HEK293 (cell line): Measurements from ENCODE around the gene OSBP2.

Experiments used
- CTCF ChIA-PET: fragments of 350-600 bp; formaldehyde crosslinking; extraction: SDS; loops from one replicate; lab custom pipeline; 2021; ENCODE audit warnings: antibody characterized with exemption; lab: Yijun Ruan, JAX
- POLR2A ChIA-PET: fragments of 300-600 bp; formaldehyde crosslinking; extraction: SDS; loops from one replicate; lab custom pipeline; 2020; ENCODE audit warnings: antibody characterized with exemption, inconsistent platforms; lab: Yijun Ruan, JAX
- H3K27ac ChIP-seq: fragments of 200-500 bp; sonication (Bioruptor generic); 2 replicates; pipeline ENCODE4 v1.5.1; 2014; ENCODE audit warnings: low read depth, low read length, control low read depth, inconsistent platforms; ENCODE audit errors: extremely low read depth
- H3K36me3 ChIP-seq, 2 experiments: fragments of 200-500 bp in 1 of 2; sonication (Bioruptor generic) in 1 of 2; 1 replicate in 1 of 2; 2 replicates in 1 of 2; pipeline ENCODE4 v1.5.1; 2014 to 2017; ENCODE audit warnings: inconsistent platforms in 2 of 2, low read length in 2 of 2; ENCODE audit not compliant: control insufficient read depth in 2 of 2, insufficient read depth in 1 of 2
- H3K4me1 ChIP-seq: fragments of 200-500 bp; sonication (Bioruptor generic); 2 replicates; pipeline ENCODE4 v1.5.1; 2014; ENCODE audit warnings: mild to moderate bottlenecking, low read length, inconsistent platforms; ENCODE audit not compliant: control insufficient read depth, insufficient read depth
- H3K4me3 ChIP-seq: 2 replicates; pipeline ENCODE4 v1.5.1; 2011; ENCODE audit warnings: low read depth, mild to moderate bottlenecking, control low read depth, low read length, moderate library complexity
- H3K9me3 ChIP-seq: fragments of 200-500 bp; sonication (Bioruptor generic); 2 replicates; pipeline ENCODE4 v1.5.1; 2014; ENCODE audit warnings: low read depth, low read length, inconsistent platforms; ENCODE audit not compliant: control insufficient read depth, insufficient read depth
- KLF16 ChIP-seq: fragments of 450-650 bp; formaldehyde crosslinking; IDR thresholded peaks from 2 replicates; pipeline ENCODE4 v1.5.1; 2017; ENCODE audit warnings: missing biosample characterization, missing genetic modification characterization
- SALL2 ChIP-seq: fragments of 450-650 bp; formaldehyde crosslinking; IDR thresholded peaks from 2 replicates; pipeline ENCODE4 v1.5.0; 2017; ENCODE audit warnings: missing biosample characterization, mild to moderate bottlenecking, missing genetic modification characterization, borderline replicate concordance
- SP3 ChIP-seq: fragments of 450-650 bp; formaldehyde crosslinking; IDR thresholded peaks from 2 replicates; pipeline ENCODE4 v1.5.1; 2016; ENCODE audit warnings: missing biosample characterization, missing genetic modification characterization
- ZFP37 ChIP-seq: fragments of 450-650 bp; formaldehyde crosslinking; IDR thresholded peaks from 2 replicates; pipeline ENCODE4 v1.5.1; 2016; ENCODE audit warnings: missing biosample characterization, missing genetic modification characterization
- ZFP41 ChIP-seq: fragments of 450-650 bp; formaldehyde crosslinking; IDR thresholded peaks from 2 replicates; pipeline ENCODE4 v1.5.1; 2016; ENCODE audit warnings: missing biosample characterization, missing genetic modification characterization, borderline replicate concordance
- ZNF132 ChIP-seq: fragments of 450-650 bp; formaldehyde crosslinking; IDR thresholded peaks from 2 replicates; pipeline ENCODE4 v1.5.1; 2017; ENCODE audit warnings: missing biosample characterization, missing genetic modification characterization, borderline replicate concordance
- ZNF16 ChIP-seq: fragments of 450-650 bp; formaldehyde crosslinking; IDR thresholded peaks from 2 replicates; pipeline ENCODE4 v1.5.1; 2016; ENCODE audit warnings: low read depth, missing biosample characterization, missing genetic modification characterization
- ZNF169 ChIP-seq: fragments of 450-650 bp; formaldehyde crosslinking; IDR thresholded peaks from 2 replicates; pipeline ENCODE4 v1.5.1; 2016; ENCODE audit warnings: missing biosample characterization, missing genetic modification characterization
- ZNF174 ChIP-seq: fragments of 450-650 bp; formaldehyde crosslinking; IDR thresholded peaks from 2 replicates; pipeline ENCODE4 v1.5.0; 2017; ENCODE audit warnings: missing biosample characterization, mild to moderate bottlenecking, missing genetic modification characterization
- ZNF214 ChIP-seq: fragments of 450-650 bp; formaldehyde crosslinking; IDR thresholded peaks from 2 replicates; pipeline ENCODE4 v1.5.1; 2017; ENCODE audit warnings: missing biosample characterization, mild to moderate bottlenecking, missing genetic modification characterization, borderline replicate concordance
- ZNF248 ChIP-seq: fragments of 450-650 bp; formaldehyde crosslinking; IDR thresholded peaks from 2 replicates; pipeline ENCODE4 v1.5.1; 2017; ENCODE audit warnings: missing biosample characterization, missing genetic modification characterization
- ZNF324 ChIP-seq: fragments of 450-650 bp; formaldehyde crosslinking; IDR thresholded peaks from 2 replicates; pipeline ENCODE4 v1.5.1; 2016; ENCODE audit warnings: missing biosample characterization, missing genetic modification characterization
- ZNF426 ChIP-seq: fragments of 450-650 bp; formaldehyde crosslinking; IDR thresholded peaks from 2 replicates; pipeline ENCODE4 v1.5.1; 2017; ENCODE audit warnings: missing biosample characterization, missing genetic modification characterization, mild to moderate bottlenecking, inconsistent platforms, moderate library complexity
- ZNF670 ChIP-seq: fragments of 450-650 bp; formaldehyde crosslinking; IDR thresholded peaks from 2 replicates; pipeline ENCODE4 v1.5.1; 2016; ENCODE audit warnings: missing biosample characterization, missing genetic modification characterization, low read depth
- TF ChIP-seq, protein P1 (sequence below): fragments of 450-650 bp; formaldehyde crosslinking; IDR thresholded peaks from 2 replicates; pipeline ENCODE4; 2016; ENCODE audit warnings: missing biosample characterization, missing genetic modification characterization
- TF ChIP-seq, protein P2 (sequence below): fragments of 450-650 bp; formaldehyde crosslinking; IDR thresholded peaks from 2 replicates; pipeline ENCODE4 v1.5.1; 2016; ENCODE audit warnings: missing biosample characterization, missing genetic modification characterization
- TF ChIP-seq, protein P3 (sequence below): fragments of 450-650 bp; formaldehyde crosslinking; IDR thresholded peaks from 2 replicates; pipeline ENCODE4 v1.5.1; 2017; ENCODE audit warnings: missing biosample characterization, missing genetic modification characterization
- TF ChIP-seq, protein P4 (sequence below): fragments of 450-650 bp; formaldehyde crosslinking; IDR thresholded peaks from 2 replicates; pipeline ENCODE4 v1.5.1; 2016; ENCODE audit warnings: missing biosample characterization, missing genetic modification characterization

OSBP2 gene

DNA sequence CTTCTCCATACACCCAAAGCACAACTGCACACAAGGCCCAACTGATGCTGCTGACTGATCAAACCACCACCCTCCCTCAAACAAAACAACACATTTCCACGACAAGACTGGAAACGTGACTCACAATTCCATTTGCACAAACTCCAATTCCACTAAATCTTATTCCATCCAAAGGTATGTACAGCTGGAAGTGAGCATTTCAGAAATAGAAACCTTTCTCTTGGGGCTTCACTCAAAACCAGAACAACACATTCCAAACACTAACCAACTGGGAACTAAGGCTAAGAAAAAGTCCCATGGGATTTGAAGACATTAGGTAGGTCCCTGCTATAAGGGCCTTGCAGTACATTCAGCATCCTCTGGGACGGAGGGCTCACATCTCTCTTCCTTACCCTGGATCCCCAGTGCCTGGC lies 254.3 kb downstream of the OSBP2 start (continued):
- TF ChIP-seq ZNF426 (tag by site-specific recombination), result no peak
- TF ChIP-seq, protein P1, sequence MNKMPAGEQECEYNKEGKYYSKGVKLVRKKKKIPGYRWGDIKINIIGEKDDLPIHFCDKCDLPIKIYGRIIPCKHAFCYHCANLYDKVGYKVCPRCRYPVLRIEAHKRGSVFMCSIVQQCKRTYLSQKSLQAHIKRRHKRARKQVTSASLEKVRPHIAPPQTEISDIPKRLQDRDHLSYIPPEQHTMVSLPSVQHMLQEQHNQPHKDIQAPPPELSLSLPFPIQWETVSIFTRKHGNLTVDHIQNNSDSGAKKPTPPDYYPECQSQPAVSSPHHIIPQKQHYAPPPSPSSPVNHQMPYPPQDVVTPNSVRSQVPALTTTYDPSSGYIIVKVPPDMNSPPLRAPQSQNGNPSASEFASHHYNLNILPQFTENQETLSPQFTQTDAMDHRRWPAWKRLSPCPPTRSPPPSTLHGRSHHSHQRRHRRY (tag by site-specific recombination), result no peak
- no peak for TF ChIP-seq ZNF248 (tag by site-specific recombination)
- TF ChIP-seq ZNF132 (tag by site-specific recombination), result no peak
- TF ChIP-seq ZNF174, result no peak
- no peak for TF ChIP-seq ZNF670 (tag by site-specific recombination)
- TF ChIP-seq, protein P2, sequence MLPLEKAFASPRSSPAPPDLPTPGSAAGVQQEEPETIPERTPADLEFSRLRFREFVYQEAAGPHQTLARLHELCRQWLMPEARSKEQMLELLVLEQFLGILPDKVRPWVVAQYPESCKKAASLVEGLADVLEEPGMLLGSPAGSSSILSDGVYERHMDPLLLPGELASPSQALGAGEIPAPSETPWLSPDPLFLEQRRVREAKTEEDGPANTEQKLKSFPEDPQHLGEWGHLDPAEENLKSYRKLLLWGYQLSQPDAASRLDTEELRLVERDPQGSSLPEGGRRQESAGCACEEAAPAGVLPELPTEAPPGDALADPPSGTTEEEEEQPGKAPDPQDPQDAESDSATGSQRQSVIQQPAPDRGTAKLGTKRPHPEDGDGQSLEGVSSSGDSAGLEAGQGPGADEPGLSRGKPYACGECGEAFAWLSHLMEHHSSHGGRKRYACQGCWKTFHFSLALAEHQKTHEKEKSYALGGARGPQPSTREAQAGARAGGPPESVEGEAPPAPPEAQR, result no peak
- TF ChIP-seq SP3 (tag by site-specific recombination), result no peak

DNA sequence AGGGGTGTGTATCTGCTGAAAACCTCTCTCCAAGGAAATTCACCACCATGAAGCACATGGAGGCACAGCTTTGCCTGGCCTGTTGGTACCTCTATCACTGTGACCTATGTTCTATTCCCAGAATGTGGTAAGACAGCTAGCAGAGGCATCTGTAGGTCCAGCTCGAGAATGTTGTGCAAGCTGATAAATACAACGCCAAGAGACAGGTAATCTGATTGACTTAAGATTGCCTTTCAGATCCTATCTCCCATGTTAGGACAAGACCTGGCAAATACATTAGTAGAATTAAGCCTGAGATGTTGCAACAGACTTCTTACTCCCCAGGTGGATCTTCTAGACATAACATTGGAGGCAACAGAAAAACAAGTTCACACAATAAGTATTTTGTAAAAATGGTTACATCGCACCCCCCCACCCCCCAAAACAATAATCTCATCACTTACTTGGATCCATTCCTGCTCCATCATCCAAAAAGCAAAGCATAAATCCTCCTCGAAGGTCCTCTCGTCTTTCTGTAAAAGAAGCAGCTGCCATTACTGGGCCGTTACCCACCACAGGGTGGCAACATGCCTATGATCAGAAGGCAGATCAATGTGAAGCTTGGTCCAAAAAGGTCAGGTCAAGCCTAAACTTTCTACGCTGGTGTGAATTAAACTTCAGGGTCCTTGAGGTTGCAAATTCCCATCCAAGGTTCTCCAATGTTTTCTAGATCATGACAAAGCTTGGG lies 255.4 kb downstream of the OSBP2 start:
- ChIA-PET POLR2A (interaction anchor here (0.8 kb wide), 1 partner anchor 280 kb away, joined by 3 read pairs; no protein-coding TSS in a partner anchor), CTCF (interaction anchor here (0.5 to 1.8 kb wide), 9 partner anchors 11 to 363 kb away, joined by 3 to 8 read pairs (median 4); no protein-coding TSS in a partner anchor)
- H3K4me3 ChIP-seq, result no peak overlapping the region
- no peaks in the 10 kb centered on the region for H3K4me1 ChIP-seq
- no peak overlapping the region for H3K27ac ChIP-seq
- no peak for TF ChIP-seq ZNF214 (tag by site-specific recombination)
- no peak for TF ChIP-seq ZNF16
- no peak for TF ChIP-seq SALL2
- no peak for TF ChIP-seq ZNF670 (tag by site-specific recombination)
- TF ChIP-seq ZFP41 (tag by site-specific recombination), result no peak
- no peak for TF ChIP-seq ZNF169 (tag by site-specific recombination)
- TF ChIP-seq, protein P3, sequence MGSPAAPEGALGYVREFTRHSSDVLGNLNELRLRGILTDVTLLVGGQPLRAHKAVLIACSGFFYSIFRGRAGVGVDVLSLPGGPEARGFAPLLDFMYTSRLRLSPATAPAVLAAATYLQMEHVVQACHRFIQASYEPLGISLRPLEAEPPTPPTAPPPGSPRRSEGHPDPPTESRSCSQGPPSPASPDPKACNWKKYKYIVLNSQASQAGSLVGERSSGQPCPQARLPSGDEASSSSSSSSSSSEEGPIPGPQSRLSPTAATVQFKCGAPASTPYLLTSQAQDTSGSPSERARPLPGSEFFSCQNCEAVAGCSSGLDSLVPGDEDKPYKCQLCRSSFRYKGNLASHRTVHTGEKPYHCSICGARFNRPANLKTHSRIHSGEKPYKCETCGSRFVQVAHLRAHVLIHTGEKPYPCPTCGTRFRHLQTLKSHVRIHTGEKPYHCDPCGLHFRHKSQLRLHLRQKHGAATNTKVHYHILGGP (tag by site-specific recombination), result no peak
- TF ChIP-seq, protein P1 (tag by site-specific recombination), result no peak
- no peak for TF ChIP-seq KLF16 (tag by site-specific recombination)
- no peak for TF ChIP-seq ZNF324 (tag by site-specific recombination)
- TF ChIP-seq, protein P4, sequence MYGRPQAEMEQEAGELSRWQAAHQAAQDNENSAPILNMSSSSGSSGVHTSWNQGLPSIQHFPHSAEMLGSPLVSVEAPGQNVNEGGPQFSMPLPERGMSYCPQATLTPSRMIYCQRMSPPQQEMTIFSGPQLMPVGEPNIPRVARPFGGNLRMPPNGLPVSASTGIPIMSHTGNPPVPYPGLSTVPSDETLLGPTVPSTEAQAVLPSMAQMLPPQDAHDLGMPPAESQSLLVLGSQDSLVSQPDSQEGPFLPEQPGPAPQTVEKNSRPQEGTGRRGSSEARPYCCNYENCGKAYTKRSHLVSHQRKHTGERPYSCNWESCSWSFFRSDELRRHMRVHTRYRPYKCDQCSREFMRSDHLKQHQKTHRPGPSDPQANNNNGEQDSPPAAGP, result no peak
- TF ChIP-seq ZFP37 (tag by site-specific recombination), result no peak
- H3K9me3 ChIP-seq, result no peaks in the 10 kb centered on the region
- peaks cover 53 to 83% of the 10 kb centered on the region in 2 experiments for H3K36me3 ChIP-seq
